Peyer's patch (tissue), 4 donors: ENCODE results near the gene LLCFC1. TPM values are rescaled to one million over a fixed set of nuclear protein-coding genes. Genes with fewer than 3 reads are reported as not detected.

Source experiments
- DNase-seq, 3 donors: peaks; one replicate each; pipeline ENCODE4 v3.0.0-alpha.2; 2017 to 2019
- H3K27ac ChIP-seq, 4 donors: fragments of 200-600 bp; sonication (generic); one replicate each; pipeline ENCODE4 v1.5.1; 2016 to 2019
- H3K27me3 ChIP-seq, 2 donors: fragments of 200-600 bp; sonication (generic); one replicate each; pipeline ENCODE4 v1.5.1; 2019
- H3K36me3 ChIP-seq, 3 donors: fragments of 200-600 bp; sonication (generic); one replicate each; pipeline ENCODE4 v1.5.1; 2016 to 2019
- H3K4me1 ChIP-seq, 4 donors: fragments of 200-600 bp; sonication (generic); one replicate each; pipeline ENCODE4 v1.5.1; 2016 to 2019
- H3K4me3 ChIP-seq, 4 donors: fragments of 200-600 bp; sonication (generic); 1 replicate in 3 of 4; 2 replicates in 1 of 4; pipeline ENCODE4 v1.5.1; 2016 to 2019; ENCODE audit warnings: mild to moderate bottlenecking in 1 of 4
- H3K9me3 ChIP-seq, 4 donors: fragments of 200-600 bp; sonication (generic); one replicate each; pipeline ENCODE4 v1.5.1; 2016 to 2019; ENCODE audit warnings: mild to moderate bottlenecking in 1 of 4
- POLR2A ChIP-seq, 2 donors: fragments of 450-650 bp; IDR thresholded peaks; one replicate each; pipeline ENCODE4 v1.5.1; 2017; ENCODE audit warnings: antibody characterized with exemption in 2 of 2, mild to moderate bottlenecking in 2 of 2, moderate library complexity in 2 of 2
- total RNA-seq, 4 donors: library from RNA; depleted of rRNA; stranded (reverse); fragments of >200 nt; gene quantifications; one replicate each; pipeline ENCODE4 v1.1.0, GENCODE V29; 2016
- TF ChIP-seq, protein P1 (sequence below), 6 experiments: fragments of 450-650 bp in 4 of 6; fragments of 200-600 bp in 2 of 6; sonication (generic) in 1 of 6; IDR thresholded peaks; one replicate each; pipeline ENCODE4 v1.5.1; 2017 to 2019; ENCODE audit warnings: antibody characterized with exemption in 6 of 6, mild to moderate bottlenecking in 3 of 6, moderate library complexity in 1 of 6

Gene LLCFC1
- total RNA-seq, 4 donors from 2014 or later, result not detected

GRCh38 chr7:142918901-142919300 lies 20.4 kb upstream of the LLCFC1 start:
- H3K9me3 ChIP-seq, result no peaks in the 10 kb centered on the region
- H3K4me3 ChIP-seq, result no peak overlapping the region
- H3K27ac ChIP-seq, result no peak overlapping the region
- H3K4me1 ChIP-seq, result no peaks in the 10 kb centered on the region
- H3K36me3 ChIP-seq, result no peaks in the 10 kb centered on the region
- TF ChIP-seq, protein P1, sequence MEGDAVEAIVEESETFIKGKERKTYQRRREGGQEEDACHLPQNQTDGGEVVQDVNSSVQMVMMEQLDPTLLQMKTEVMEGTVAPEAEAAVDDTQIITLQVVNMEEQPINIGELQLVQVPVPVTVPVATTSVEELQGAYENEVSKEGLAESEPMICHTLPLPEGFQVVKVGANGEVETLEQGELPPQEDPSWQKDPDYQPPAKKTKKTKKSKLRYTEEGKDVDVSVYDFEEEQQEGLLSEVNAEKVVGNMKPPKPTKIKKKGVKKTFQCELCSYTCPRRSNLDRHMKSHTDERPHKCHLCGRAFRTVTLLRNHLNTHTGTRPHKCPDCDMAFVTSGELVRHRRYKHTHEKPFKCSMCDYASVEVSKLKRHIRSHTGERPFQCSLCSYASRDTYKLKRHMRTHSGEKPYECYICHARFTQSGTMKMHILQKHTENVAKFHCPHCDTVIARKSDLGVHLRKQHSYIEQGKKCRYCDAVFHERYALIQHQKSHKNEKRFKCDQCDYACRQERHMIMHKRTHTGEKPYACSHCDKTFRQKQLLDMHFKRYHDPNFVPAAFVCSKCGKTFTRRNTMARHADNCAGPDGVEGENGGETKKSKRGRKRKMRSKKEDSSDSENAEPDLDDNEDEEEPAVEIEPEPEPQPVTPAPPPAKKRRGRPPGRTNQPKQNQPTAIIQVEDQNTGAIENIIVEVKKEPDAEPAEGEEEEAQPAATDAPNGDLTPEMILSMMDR (IDR thresholded peaks at IDR 0.05), result no peak
- TF ChIP-seq POLR2A (IDR thresholded peaks at IDR 0.05), result no peak
- no peaks in the 10 kb centered on the region for H3K27me3 ChIP-seq
- no peak for DNase-seq

GRCh38 chr7:142919656-142920055 lies 19.6 kb upstream of the LLCFC1 start:
- Histone ChIP-seq H3K27ac (no peak overlapping the region), H3K27me3 (no peaks in the 10 kb centered on the region), H3K36me3 (no peaks in the 10 kb centered on the region), H3K4me3 (no peak overlapping the region), H3K4me1 (no peaks in the 10 kb centered on the region), H3K9me3 (no peaks in the 10 kb centered on the region)
- TF ChIP-seq, protein P1 (IDR thresholded peaks at IDR 0.05), result no peak
- TF ChIP-seq POLR2A (IDR thresholded peaks at IDR 0.05), result no peak
- no peak for DNase-seq

GRCh38 chr7:142923391-142923790 lies 15.9 kb upstream of the LLCFC1 start:
- no peaks in the 10 kb centered on the region for H3K9me3 ChIP-seq
- H3K36me3 ChIP-seq, result no peaks in the 10 kb centered on the region
- no peak for TF ChIP-seq POLR2A (IDR thresholded peaks at IDR 0.05)
- TF ChIP-seq, protein P1 (IDR thresholded peaks at IDR 0.05), result no peak
- no peaks in the 10 kb centered on the region for H3K27me3 ChIP-seq
- DNase-seq, result no peak
- no peak overlapping the region for H3K27ac ChIP-seq
- H3K4me3 ChIP-seq, result no peak overlapping the region
- no peaks in the 10 kb centered on the region for H3K4me1 ChIP-seq

DNA sequence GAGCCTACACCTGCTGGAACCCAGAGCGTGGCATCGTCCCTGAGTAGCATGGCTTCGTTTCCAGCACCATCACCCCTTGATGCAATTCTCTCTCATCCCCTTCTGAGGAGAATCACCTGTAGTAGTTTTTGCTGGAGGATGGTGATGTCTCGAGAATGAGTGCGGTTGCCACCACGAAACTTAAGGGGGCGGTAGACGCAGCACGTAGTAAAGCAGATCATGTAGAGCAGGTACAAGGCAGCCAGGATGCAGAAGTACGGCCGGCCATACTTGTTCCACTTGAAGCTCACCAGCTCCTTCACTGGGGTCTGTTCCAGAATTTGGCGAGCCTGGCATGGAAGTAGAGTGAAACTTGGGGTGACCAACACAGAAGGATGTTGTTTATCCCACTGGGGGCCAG lies 13.9 kb upstream of the LLCFC1 start:
- no peak overlapping the region for H3K27ac ChIP-seq
- no peaks in the 10 kb centered on the region for H3K27me3 ChIP-seq
- H3K4me1 ChIP-seq, result no peaks in the 10 kb centered on the region
- no peak for DNase-seq
- no peak for TF ChIP-seq POLR2A (IDR thresholded peaks at IDR 0.05)
- TF ChIP-seq, protein P1 (IDR thresholded peaks at IDR 0.05), result no peak
- H3K4me3 ChIP-seq, result no peak overlapping the region
- no peaks in the 10 kb centered on the region for H3K9me3 ChIP-seq
- H3K36me3 ChIP-seq, result no peaks in the 10 kb centered on the region

DNA sequence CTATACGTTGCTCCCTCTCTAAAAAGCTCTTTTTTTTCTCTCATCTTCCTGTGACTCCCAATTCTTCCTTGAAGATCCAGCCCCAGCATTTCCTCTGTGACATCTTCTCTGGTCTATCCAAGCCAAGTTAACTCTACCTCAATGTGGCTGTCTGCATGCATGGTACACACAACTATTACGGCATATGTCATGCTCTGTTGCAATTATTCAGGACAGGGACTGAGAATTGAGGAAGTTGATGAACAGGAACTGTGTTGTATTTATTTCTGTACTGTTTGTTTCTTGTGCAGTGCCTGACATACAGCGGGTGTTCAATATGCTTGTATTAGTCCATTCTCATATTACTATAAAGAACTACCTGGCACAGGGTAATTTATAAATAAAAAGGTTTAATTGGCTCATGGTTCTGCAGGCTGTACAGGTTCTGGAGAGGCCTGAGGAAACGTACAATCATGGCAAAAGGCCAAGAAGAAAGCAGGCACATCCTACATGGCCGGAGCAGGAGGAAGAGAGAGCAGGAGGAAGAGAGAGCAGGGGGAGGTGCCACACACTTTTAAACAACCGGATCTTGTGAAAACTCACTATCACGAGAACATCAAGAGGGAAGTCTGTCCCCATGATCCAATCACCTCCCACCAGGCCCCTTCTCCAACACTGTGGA lies 12.1 kb upstream of the LLCFC1 start:
- Histone ChIP-seq H3K36me3 (no peaks in the 10 kb centered on the region), H3K9me3 (no peaks in the 10 kb centered on the region), H3K4me1 (no peaks in the 10 kb centered on the region), H3K4me3 (no peak overlapping the region), H3K27ac (no peak overlapping the region), H3K27me3 (no peaks in the 10 kb centered on the region)
- no peak for DNase-seq
- TF ChIP-seq POLR2A (IDR thresholded peaks at IDR 0.05), result no peak
- TF ChIP-seq, protein P1 (IDR thresholded peaks at IDR 0.05), result no peak

- H3K27ac ChIP-seq, result no peak overlapping the region
- H3K4me3 ChIP-seq, result no peak overlapping the region
- TF ChIP-seq, protein P1 (IDR thresholded peaks at IDR 0.05), result no peak
- no peak for TF ChIP-seq POLR2A (IDR thresholded peaks at IDR 0.05)
- no peaks in the 10 kb centered on the region for H3K4me1 ChIP-seq
- no peaks in the 10 kb centered on the region for H3K36me3 ChIP-seq
- no peaks in the 10 kb centered on the region for H3K9me3 ChIP-seq
- no peak for DNase-seq
- no peaks in the 10 kb centered on the region for H3K27me3 ChIP-seq
Observed at GRCh38 chr7:142927949-142928348, 11.3 kb upstream of the LLCFC1 start.
